ENCODE measurements around the gene GNG12. TPM values are rescaled to one million over a fixed set of nuclear protein-coding genes. Genes with fewer than 3 reads are reported as not detected.

Gene GNG12
- total RNA-seq, result 322 and 327 TPM in 2 replicates

DNA sequence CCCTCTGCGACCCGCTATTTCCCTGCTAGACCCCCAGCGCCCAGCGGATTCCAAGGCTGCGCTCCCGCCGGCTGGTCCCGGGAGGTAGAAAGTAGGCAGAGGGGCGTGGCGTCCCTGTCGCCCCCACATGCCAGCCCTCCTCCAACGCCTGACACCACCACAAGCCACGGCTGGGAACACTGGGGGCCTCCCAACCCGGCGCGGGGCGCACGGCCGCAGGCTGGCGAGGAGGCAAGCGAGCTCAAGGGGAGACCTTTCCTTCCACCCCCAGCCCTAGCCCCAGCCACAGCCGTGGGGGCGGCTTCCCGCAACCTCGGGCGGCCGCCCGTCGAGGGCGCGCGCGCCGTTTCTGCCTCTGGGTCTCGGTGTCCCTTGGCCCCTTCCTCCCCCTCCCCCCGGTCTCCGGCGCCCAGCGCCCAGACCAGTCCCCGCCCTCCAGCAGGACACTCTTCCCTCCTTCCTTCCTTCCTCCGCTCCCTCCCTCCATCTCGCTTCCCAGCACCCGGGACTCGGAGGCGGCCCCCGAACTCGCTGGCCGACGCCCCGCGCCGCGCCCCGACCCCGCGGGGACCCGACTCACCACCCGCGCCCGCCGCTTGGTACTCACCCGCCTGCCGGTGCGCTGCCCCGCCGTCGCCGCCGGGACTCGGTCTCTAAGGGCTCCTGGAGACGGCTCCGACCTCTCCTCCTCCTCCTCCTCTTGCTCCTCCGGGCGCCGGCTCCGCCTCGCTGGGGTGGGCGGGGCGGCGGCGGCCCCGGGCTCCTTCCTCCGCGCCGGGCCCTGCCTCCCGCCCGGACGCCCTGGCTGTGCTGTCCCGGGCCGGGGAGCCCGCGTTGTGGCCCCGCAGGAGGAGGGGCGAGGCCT lies at the start of gene GNG12:
GNG12 (minus strand) TSS at position 731 of the 865 bp plus-strand sequence. CDS start 125,781 bp downstream, outside the sequence.

GRCh38 chr1:67685067-67685557 lies 148.2 kb downstream of the GNG12 start, which contains the start of gene GADD45A:
TSS of gene GADD45A (plus strand) at chr1:67685201. CDS start at chr1:67685495, 294 bp downstream.

Small RNAs within 50 kb of the gene (small RNA-seq; reads per million reads assigned to genes)
- not detected for gene RN7SL392P
- not detected for gene RNU7-80P

Other genes starting within 250 kb of the GNG12 start
- gene GADD45A, start 148.3 kb downstream of the GNG12 start, total RNA-seq, result 40.3 and 49.9 TPM in 2 replicates
- 0.22 and 0.66 TPM in 2 replicates for gene DIRAS3, start 217.2 kb upstream of the GNG12 start, total RNA-seq